Kidney epithelial cell (primary cell): ENCODE measurements around the gene BMPER. TPM values are rescaled to one million over a fixed set of nuclear protein-coding genes. Genes with fewer than 3 reads are reported as not detected.
A peak's percentile ranks its signal among the peaks of the same experiment; 100 is the strongest.
"Not testable (repeated sequence)": the region's sequence is repeated elsewhere in the genome, so short reads cannot be mapped to it uniquely, and the experiment has no call there.

Experiments used
- DNase-seq: peaks from one replicate; pipeline ENCODE4 v3.0.0-alpha.2; 2010; ENCODE audit warnings: low read depth
- H3K27me3 ChIP-seq: 2 replicates; pipeline ENCODE4 v1.6.0; 2011; ENCODE audit warnings: low read length; ENCODE audit not compliant: control insufficient read depth, insufficient read depth
- H3K36me3 ChIP-seq: 2 replicates; pipeline ENCODE4 v1.5.1; 2011; ENCODE audit warnings: low read length; ENCODE audit not compliant: control insufficient read depth, insufficient read depth
- H3K4me3 ChIP-seq: 2 replicates; pipeline ENCODE4 v1.5.1; 2011; ENCODE audit warnings: low read depth, mild to moderate bottlenecking, control low read depth, low read length
- CTCF ChIP-seq: IDR thresholded peaks from 2 replicates; pipeline ENCODE4 v1.5.1; 2011; ENCODE audit warnings: mild to moderate bottlenecking, moderate library complexity, low read length, control low read depth, inconsistent platforms; ENCODE audit not compliant: insufficient read depth, poor library complexity, severe bottlenecking
- total RNA-seq: library from RNA; depleted of rRNA; stranded (reverse); fragments of >200 nt; gene quantifications from 2 replicates; pipeline ENCODE4 v1.2.3, GENCODE V29; 2015

Gene BMPER
- total RNA-seq, 1 donor from 2014 or later: 0.04 TPM

- TF ChIP-seq CTCF: no peak
These were observed 258.6 kb downstream of the BMPER start for GRCh38 chr7:34163956-34164355.

DNA sequence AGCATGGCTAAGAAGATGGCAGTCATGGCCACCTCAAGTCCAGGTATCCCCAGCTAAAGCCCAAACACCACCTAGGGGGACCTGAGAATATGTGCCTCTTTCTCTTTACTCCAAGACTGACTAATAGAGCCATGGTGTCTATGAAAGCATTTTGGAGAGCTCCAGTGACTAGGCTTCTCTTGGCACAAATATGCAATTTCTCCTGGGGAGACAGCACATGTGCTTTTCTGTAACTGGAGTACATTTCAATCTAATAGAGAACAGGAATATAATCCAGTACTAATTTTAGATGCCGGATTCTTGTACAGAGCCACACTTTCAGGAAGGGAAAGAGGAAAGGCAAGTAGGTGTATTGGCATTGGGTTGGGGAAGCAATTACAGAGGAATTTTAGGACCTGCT lies 260.1 kb downstream of the BMPER start:
- Histone ChIP-seq H3K36me3 (no peaks in the 10 kb centered on the region), H3K4me3 (no peak overlapping the region), H3K27me3 (no peaks in the 10 kb centered on the region)
- no peak for DNase-seq
- TF ChIP-seq CTCF: no peak

More at GRCh38 chr7:34163956-34164355, 258.6 kb downstream of the BMPER start:
- DNase-seq: no peak
- Histone ChIP-seq H3K36me3 (no peaks in the 10 kb centered on the region), H3K27me3 (no peaks in the 10 kb centered on the region), H3K4me3 (no peak overlapping the region)

DNA sequence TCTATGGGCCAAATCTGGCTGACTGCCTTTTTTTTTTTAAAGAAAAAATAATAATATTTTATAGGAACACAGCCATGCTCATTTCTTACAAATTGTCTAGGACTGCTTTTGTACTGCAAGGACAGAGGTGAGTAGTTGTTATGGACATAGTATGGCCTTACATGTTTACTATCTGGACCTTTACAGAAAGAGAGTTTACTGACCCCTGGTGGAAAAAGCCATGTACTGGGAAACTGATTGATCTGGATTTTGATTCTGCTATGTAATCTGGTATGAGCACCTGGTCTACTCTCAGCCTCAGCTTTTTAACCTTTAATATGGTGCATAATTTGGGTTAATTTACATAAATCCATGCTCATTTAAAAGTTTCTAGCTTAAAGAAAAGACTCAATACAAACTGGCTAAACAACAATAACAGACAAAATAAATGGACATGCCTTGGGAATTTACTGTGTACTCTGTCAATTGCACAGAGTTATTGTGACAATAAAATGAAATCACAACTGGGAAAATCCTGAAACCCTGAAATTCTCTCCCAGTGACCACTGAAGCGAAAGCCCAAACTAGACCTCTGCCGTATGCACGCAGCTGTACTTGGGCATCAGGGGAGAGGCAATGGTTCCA lies 260.7 kb downstream of the BMPER start:
- Histone ChIP-seq H3K36me3 (no peaks in the 10 kb centered on the region), H3K27me3 (no peaks in the 10 kb centered on the region), H3K4me3 (no peak overlapping the region)
- TF ChIP-seq CTCF: peak; percentile 57
- no peak for DNase-seq

DNA sequence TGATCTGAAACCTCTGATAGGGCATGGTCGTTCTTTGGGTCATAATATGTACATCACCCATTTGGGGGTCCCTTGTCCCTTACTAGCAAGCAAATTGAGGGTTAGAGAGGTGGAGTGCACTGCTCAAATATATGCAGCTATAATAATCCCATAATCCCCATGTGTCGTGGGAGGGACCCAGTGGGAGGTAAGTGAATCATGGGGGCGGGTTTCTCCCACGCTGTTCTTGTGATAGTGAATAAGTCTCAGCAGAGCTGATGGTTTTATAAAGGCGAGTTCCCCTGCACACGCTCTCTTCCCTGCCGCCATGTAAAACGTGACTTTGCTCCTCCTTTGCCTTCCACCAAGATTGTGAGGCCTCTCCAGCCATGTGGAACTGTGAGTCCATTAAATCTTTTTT lies 262.7 kb downstream of the BMPER start:
- Histone ChIP-seq H3K36me3 (no peaks in the 10 kb centered on the region), H3K27me3 (no peaks in the 10 kb centered on the region), H3K4me3 (no peak overlapping the region)
- TF ChIP-seq CTCF: no peak
- DNase-seq: no peak

DNA sequence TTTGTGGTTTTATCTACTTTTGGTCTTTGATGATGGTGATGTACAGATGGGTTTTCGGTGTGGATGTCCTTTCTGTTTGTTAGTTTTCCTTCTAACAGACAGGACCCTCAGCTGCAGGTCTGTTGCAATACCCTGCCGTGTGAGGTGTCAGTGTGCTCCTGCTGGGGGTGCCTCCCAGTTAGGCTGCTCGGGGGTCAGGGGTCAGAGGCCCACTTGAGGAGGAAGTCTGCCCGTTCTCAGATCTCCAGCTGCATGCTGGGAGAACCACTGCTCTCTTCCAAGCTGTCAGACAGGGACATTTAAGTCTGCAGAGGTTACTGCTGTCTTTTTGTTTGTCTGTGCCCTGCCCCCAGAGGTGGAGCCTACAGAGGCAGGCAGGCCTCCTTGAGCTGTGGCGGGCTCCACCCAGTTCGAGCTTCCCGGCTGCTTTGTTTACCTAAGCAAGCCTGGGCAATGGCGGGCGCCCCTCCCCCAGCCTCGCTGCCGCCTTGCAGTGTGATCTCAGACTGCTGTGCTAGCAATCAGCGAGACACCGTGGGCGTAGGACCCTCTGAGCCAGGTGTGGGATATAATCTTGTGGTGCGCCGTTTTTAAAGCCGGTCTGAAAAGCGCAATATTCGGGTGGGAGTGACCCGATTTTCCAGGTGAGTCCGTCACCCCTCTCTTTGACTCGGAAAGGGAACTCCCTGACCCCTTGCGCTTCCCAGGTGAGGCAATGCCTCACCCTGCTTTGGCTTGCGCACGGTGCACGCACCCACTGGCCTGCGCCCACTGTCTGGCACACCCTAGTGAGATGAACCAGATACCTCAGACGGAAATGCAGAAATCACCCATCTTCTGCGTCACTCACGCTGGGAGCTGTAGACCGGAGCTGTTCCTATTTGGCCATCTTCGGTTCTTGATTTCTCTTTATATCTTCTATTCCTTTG lies 269.6 kb downstream of the BMPER start:
- H3K36me3 ChIP-seq, DNase-seq, H3K27me3 ChIP-seq, H3K4me3 ChIP-seq: not testable (repeated sequence)

DNA sequence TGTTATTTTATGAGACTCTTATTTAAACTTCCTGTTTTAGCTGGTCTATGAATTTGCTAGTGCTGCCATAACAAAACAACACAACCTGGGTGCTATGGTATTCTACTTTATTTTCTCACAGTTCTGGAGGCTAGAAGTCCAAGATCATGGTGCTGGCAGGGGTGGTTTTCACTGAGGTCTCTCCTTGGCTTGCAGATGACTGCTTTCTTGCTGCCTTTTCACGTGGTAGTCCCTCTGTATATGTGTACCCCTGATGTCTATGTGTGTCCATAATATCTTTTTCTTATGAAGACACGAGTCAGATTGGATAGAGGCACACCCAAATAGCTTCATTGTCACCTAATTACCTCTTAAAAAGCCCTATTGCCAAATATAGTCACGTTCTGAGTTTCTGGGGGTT lies 270.5 kb downstream of the BMPER start:
- DNase-seq: no peak
- no peak for TF ChIP-seq CTCF
- H3K36me3 ChIP-seq: no peaks in the 10 kb centered on the region
- no peaks in the 10 kb centered on the region for H3K27me3 ChIP-seq
- no peak overlapping the region for H3K4me3 ChIP-seq
